Activated naive CD4-positive, alpha-beta T cell (primary cell): ENCODE data around the gene EXO1.
"Not testable (repeated sequence)": the region's sequence is repeated elsewhere in the genome, so short reads cannot be mapped to it uniquely, and the experiment has no call there.

ENCODE experiments used
- DNase-seq, 4 experiments: peaks; one replicate each; lab custom pipeline; 2025; lab: John Stamatoyannopoulos, UW

The EXO1 gene

DNA sequence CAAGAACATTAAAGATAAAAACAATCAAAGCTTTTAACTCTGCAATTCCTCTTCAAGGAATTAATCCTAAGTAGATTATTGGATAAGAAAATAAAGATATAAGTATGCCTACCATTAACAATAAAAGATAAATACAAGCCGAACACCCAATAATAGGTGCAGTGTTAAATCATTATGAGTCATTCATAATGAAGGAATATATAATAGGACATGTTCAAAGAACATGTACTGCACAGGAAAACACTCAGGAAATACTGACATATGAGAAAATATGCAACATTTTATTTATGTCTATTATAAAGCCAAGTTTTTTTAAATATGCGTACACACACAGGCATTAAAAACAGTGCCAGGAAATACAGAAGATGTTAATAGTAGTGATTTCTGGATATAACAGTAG, 11.1 kb upstream of the EXO1 start:
- no peak for DNase-seq

DNA sequence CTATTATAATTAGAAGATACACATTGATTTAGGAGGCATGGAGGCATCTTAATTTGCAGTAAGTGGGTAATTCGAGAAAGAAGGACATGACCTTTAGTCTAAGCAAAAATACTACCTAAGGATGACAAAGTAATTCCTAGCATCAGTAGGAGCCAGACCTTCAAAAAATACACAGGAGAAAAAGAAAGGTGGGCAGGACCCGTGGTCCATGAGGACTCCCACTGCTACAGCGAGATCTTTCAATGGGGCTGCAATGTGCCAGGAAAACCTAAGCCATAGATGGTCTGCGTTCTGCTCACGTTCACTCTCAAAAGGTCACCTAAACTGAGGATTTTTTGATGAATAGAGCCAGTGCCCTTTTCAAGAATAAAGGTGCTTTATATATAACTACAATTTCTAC, 10.6 kb upstream of the EXO1 start:
- DNase-seq = no peak

DNA sequence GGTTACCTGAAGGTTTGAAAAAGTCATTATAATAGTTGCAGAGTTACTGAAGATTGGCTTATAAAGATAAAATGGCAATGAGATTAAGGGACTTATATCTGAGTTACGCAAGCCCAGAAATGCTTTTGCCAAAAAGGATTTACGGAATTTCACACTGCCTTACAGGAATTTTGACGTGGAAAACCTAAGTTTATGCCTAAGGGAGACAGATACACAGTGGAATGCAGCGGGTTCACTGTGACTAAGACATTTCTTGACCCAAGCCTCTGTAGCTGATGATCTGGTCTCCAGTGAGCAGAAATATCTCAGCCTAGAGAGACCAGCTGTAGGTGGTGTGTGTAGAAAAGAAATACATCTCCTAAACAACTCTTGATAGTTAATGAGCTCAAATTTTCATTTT, 10.1 kb upstream of the EXO1 start:
- no peak for DNase-seq

DNA sequence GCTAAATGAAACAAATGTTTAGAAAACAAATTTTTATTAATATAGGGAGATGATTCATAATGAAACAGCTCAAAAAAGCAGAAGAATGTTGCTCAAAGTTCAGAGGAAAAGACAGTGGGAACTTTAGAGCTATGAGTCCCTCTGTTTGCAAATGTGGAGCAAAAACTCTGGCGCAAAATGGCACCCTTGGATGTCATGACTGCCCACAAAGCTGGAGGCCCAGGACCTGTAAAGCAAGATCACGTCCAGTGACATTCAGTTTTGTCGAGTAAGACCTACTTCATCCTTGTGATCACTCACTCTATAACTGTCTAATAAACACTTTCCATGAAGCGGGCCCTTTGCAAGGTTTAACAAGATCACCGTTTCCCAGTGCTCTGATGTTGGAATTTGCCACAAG, 9.1 kb upstream of the EXO1 start:
- no peak for DNase-seq

DNA sequence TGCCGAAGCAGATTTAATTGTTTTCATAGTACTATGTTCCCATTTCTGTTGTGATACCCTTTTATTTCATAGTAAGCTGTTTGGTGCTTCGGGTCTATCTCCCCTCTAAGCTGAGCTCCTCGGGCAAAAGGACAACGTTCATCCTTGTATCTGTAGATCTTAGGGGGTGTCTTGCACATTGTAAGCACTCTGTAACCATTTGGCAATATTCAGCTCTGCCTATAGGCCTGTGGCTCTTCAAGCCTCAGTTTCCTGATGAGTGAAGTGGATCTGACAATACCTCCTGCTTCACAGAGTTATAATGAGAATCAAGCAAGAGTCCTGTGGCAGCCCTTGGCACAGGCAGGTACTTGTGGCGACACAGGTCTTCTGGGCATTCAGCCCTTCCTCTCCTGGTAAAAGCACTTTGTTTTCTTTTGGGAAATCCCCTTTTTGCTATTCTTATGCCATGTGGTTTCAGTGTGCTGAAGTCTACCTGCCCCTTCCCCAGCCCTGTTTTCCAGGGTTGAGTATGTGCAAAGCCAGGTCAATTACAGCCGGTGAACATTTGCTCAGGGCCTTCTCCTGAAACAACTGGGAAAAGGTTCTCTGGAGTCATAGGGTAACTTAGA, 8.5 kb upstream of the EXO1 start:
- no peak for DNase-seq

- no peak for DNase-seq
Measured at GRCh38 chr1:241840164-241840563, 7.8 kb upstream of the EXO1 start.

GRCh38 chr1:241841691-241842090, 6.3 kb upstream of the EXO1 start:
- no peak for DNase-seq

DNA sequence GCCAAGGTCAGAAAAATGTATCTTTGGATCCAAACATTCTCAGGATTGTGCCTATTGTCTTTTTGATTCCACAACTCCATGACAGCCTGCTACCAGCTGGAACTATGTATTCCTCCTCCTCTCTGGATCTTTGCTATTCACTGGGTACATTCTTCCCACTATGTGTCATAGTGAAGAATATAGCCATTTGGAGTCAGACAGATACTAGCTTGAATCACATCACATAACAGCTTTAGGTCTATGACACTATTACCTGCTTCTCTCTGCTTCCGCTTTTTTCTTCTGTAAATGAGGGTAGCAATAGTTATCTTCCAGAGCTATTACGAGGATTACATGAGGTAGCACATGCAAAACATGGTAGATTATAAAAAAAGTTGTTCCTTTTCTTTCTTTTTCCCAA, 5.4 kb upstream of the EXO1 start:
- DNase-seq = no peak

GRCh38 chr1:241844593-241844992, 3.4 kb upstream of the EXO1 start:
- DNase-seq = no peak

DNA sequence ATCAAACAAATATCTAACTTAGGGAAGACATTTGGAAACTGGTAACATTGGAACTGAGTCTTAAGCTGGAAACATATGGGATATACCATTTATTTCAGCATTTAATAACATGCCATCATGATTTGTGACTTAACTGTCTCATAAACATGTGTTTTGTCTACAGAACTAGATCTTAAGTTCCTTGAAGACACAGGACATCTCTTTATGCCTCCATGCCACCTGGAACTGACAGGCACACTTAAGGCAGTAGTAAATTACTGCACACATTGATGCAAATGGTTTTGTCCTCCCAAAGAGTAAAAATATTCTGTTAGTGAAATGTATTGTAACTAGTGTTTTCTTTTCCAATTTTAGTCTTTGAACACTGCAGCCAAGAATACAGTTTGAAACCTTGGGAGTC, 1.6 kb upstream of the EXO1 start:
- no peak for DNase-seq

GRCh38 chr1:241846862-241847539, 1.0 kb upstream of the EXO1 start:
- no peak for DNase-seq

- DNase-seq = no peak
Measured at GRCh38 chr1:241847540-241847795, 536 bp upstream of the EXO1 start.

GRCh38 chr1:241848686-241849344, 811 bp downstream of the EXO1 start:
- no peak for DNase-seq

- DNase-seq = no peak
Measured at GRCh38 chr1:241849345-241849695, 1.3 kb downstream of the EXO1 start.

DNA sequence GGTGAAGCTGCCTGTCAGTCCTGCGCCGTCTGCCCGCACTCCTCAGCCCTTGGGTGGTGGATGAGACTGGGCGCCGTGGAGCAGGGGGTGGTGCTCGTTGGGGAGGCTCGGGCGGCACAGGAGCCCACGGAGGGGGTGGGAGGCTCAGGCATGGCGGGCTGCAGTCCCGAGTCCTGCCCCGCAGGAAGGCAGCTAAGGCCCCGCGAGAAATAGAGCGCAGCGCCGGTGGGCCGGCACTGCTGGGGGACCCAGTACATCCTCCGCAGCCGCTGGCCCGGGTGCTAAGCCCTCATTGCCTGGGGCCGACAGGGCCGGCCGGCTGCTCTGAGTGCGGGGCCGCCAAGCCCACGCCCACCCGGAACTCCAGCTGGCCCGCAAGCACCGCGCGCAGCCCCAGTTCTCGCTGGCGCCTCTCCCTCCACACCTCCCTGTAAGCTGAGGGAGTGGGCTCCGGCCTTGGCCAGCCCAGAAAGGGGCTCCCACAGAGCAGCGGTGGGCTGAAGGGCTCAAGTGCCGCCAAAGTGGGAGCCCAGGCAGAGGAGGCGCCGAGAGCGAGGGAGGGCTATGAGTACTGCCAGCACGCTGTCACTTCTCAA, 7.6 kb downstream of the EXO1 start:
- not testable (repeated sequence) for DNase-seq

DNA sequence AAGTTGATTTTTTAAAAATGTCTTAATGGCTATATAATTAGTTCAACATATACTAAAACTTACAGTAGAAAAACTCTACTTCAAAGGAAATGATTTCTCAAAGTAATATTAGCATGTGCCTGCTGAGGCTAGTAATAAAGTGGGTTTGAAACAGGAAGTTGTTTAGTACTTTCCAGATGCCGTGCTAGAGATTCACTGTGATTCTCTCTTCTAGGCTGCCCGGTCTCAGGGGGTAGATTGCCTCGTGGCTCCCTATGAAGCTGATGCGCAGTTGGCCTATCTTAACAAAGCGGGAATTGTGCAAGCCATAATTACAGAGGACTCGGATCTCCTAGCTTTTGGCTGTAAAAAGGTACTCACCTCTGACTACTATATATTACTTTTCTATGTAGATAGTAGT, 9.1 kb downstream of the EXO1 start:
- no peak for DNase-seq

DNA sequence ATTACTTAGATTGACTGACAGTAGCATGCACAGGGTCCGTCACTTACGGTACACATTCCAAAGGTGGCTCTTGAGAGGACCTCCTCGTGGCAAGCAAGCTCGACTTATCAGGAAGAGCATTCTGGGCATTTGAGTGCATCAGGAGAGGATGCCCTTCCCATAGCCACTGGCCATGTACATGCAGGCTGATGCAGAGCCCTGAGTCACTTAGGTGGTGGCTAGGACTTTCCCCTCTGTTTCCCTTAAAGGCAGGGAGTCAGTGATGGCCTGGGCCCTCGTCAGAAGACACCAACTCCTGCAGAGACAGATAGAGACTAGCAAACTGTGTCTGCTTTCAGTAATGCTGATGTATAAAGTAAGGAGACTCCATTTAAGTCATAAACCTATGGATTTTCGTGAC, 12.9 kb downstream of the EXO1 start:
- DNase-seq = no peak

GRCh38 chr1:241869022-241869421, 21.0 kb downstream of the EXO1 start:
- no peak for DNase-seq

DNA sequence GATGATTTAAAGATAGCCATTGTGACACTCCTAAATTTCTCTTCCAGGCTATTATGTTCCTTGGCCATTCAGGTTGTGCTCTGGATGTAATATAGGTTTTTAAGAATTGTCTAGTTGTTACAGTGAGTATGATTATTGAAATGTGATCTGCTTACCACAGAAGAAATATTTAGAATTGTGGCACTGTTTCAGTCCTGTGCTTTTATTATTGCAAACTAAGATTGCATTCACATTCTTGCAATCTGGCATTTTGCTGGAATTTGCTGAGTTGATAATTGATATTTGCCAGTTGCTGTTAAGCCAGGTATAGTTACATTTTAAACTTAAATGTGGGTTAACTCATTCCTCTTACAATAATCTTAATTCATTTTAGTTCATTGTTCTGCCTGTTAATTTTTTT, 22.3 kb downstream of the EXO1 start:
- no peak for DNase-seq

DNA sequence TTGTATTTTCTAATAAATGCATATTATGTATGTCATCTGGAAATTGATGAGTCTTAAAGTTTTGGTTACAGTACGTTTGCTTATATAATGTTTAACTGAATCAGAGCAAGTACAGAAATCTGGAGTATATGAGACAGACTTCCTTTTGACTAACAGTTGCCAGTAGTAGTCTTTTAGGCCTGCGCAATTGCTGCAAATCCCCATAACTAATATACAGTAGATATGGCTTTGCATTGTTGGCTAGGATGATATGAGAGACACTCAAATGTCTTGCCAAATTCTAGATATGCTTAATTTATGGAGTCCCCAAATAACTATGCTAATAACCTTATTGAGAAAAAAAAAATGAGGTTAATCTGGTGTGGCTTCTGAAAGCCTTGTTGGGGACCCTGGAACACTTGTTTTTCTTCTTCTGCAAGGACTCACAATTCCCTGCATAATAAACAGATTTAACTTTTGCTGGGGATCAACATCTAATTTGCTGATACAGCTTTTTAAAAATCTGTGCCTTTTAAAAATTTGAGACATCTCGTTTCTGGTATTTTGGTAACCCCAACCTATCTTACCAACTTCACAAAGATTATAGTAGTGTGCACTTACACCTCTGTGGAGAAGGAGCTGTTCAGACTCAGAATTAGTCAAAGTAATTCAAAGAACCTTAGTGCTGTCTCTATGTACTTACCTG, 22.9 kb downstream of the EXO1 start:
- DNase-seq = no peak

DNA sequence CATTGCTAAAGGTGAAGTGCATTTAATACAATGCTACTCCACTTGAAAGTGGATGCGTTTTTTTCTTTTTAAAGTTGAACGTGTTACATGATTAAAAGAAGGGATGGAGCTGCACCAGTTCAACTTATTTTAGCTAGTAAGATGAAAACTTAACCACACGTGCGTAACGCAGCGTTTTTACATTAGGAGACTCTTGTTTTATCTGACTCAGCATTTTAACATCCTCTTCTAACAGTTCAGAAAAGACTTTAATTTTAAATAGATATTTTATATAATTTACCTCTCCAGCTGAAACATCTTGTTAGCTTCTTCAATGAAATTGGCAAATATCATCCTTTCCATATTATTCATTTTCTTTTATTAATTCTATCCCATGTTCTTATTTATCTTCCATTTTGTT, 33.4 kb downstream of the EXO1 start:
- DNase-seq = no peak

GRCh38 chr1:241883159-241883558, 35.2 kb downstream of the EXO1 start:
- no peak for DNase-seq

- DNase-seq = no peak
Measured at GRCh38 chr1:241888232-241888631, 40.2 kb downstream of the EXO1 start.
